ENCODE data around the gene SOX5. TPM values are rescaled to one million over a fixed set of nuclear protein-coding genes. Genes with fewer than 3 reads are reported as not detected.
A peak's percentile ranks its signal among the peaks of the same experiment; 100 is the strongest.

SOX5 gene
- total and polyA plus RNA-seq, 12 donors = 0.17 to 4.3 (median 2.4) TPM

GRCh38 chr12:23767834-23768233 is 181.6 kb downstream of the SOX5 start:
- no peak for DNase-seq
- TF ChIP-seq CTCF (IDR thresholded peaks at IDR 0.05) = no peak
- intact Hi-C loops (cut with DNase I) = no loop called here
- H3K27ac ChIP-seq = no peak overlapping the region
- no peaks in the 10 kb centered on the region for H3K27me3 ChIP-seq
- H3K4me3 ChIP-seq = no peak overlapping the region
- WGBS, 2 donors = 86 to 89% methylated on average over 2 of the region's 2 CpGs
- no peaks in the 10 kb centered on the region for H3K36me3 ChIP-seq
- no peaks in the 10 kb centered on the region for H3K4me1 ChIP-seq
- no peak for ATAC-seq
- H3K9me3 ChIP-seq = no peaks in the 10 kb centered on the region

DNA sequence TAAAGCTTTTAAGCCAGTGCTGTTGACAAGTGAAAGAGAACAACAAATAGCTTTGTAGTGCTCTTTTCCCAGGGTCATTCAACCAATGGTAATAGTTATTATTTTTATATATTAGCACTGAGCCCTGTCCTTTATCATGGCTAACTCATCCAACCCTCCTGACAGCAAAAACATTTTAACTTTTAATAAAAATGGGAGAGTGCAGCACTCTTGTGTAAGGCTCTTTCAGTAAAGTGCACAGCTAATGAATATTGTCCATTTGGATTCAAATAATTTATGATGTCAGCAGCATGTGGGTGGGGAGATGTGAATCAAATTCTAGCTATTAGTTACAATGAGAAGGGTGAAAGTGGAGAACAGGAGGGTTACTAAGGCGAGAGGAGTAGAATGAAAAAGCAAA is 185.7 kb downstream of the SOX5 start:
- no peak for TF ChIP-seq CTCF (IDR thresholded peaks at IDR 0.05)
- Histone ChIP-seq H3K4me3 (no peak overlapping the region), H3K27ac (no peak overlapping the region), H3K36me3 (no peaks in the 10 kb centered on the region), H3K27me3 (no peaks in the 10 kb centered on the region), H3K4me1 (no peaks in the 10 kb centered on the region), H3K9me3 (no peaks in the 10 kb centered on the region)
- intact Hi-C loops (cut with DNase I) = no loop called here
- ATAC-seq (no peak), DNase-seq (no peak)
- whole genome bisulfite sequencing, 2 donors = 86 to 90% methylated on average over 1 of the region's 1 CpG

GRCh38 chr12:23760495-23760894 is 189.0 kb downstream of the SOX5 start:
- Histone ChIP-seq H3K36me3 (no peaks in the 10 kb centered on the region), H3K9me3 (no peaks in the 10 kb centered on the region), H3K27ac (no peak overlapping the region), H3K4me1 (no peaks in the 10 kb centered on the region), H3K4me3 (no peak overlapping the region), H3K27me3 (no peaks in the 10 kb centered on the region)
- TF ChIP-seq CTCF (IDR thresholded peaks at IDR 0.05) = no peak
- intact Hi-C loops (cut with DNase I) = no loop called here
- DNase-seq = no peak
- WGBS, 2 donors = 24 to 43% methylated on average over 1 of the region's 1 CpG
- ATAC-seq = peak in 1 of 8 donors; percentile 25

DNA sequence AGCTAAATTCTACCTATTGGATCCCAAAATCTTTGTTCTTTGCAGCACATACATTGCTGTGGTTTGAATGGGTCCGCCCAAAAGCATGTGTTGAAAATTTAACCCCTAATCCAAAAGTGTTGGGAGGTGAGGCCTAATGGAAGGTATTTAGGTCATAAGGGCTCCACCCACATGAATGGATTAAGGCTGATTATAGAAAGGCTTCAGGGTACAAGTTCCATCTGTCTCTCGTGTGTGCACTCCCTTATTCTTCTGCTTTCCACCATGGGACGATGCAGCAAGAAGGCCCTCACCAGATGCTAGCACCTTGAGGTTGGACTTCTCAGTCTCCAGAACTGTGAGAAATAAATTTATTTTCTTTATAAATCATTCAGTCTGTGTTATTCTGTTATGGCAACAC is 190.9 kb downstream of the SOX5 start:
- no peak for TF ChIP-seq CTCF (IDR thresholded peaks at IDR 0.05)
- DNase-seq = no peak
- Histone ChIP-seq H3K9me3 (no peaks in the 10 kb centered on the region), H3K4me1 (no peaks in the 10 kb centered on the region), H3K4me3 (no peak overlapping the region), H3K27ac (no peak overlapping the region), H3K36me3 (no peaks in the 10 kb centered on the region), H3K27me3 (no peaks in the 10 kb centered on the region)
- intact Hi-C loops (cut with DNase I) = no loop called here
- WGBS, 2 donors = 86 to 92% methylated on average over 3 of the region's 3 CpGs
- ATAC-seq = no peak

- intact Hi-C loops (cut with DNase I) = no loop called here
- no peaks in the 10 kb centered on the region for H3K4me1 ChIP-seq
- TF ChIP-seq CTCF (IDR thresholded peaks at IDR 0.05) = no peak
These were observed 191.9 kb downstream of the SOX5 start for GRCh38 chr12:23757541-23757962.

More at GRCh38 chr12:23757541-23757962, 191.9 kb downstream of the SOX5 start:
- no peak overlapping the region for H3K27ac ChIP-seq
- no peak overlapping the region for H3K4me3 ChIP-seq
- WGBS, 2 donors = 41 to 49% methylated on average over 1 of the region's 1 CpG
- no peaks in the 10 kb centered on the region for H3K36me3 ChIP-seq
- no peaks in the 10 kb centered on the region for H3K9me3 ChIP-seq
- no peaks in the 10 kb centered on the region for H3K27me3 ChIP-seq
- DNase-seq (no peak), ATAC-seq (no peak)

Measured in heart right ventricle (tissue), 16 donors.